ENCODE results near the gene ZNF652.

Gene ZNF652

DNA sequence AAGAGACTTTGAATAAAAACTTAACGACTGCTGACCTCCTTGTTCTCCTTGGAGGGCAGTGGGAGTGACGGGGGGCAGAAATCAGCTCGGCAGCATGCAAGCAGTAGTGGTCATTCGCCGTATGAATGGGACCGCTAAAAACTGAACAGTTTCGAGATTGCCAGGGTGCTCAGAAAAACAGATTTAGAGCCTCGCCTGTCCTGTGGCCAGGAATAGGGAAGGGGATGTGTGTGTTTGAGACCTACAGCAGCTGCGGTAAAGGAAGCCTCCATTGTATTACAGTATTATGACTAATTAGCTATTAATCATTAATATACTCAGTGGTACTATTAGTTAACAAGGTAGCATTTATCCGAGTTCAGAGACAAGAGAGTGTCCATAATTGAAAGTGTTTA, 670 bp upstream of the ZNF652 start:
- peak overlapping the region; percentile 69 for H3K27ac ChIP-seq
- H3K4me1 ChIP-seq, result peaks cover 17% of the 10 kb centered on the region
- H3K4me2 ChIP-seq (ENCODE audit: low read length), result peak overlapping the region; percentile 98
- H3K27me3 ChIP-seq (ENCODE audit: control insufficient read depth, insufficient read depth, low read length), result no peaks in the 10 kb centered on the region
- H2AFZ ChIP-seq, result peak overlapping the region; percentile 70
- no peak overlapping the region for H3K9ac ChIP-seq
- H3K79me2 ChIP-seq, result peaks cover 36% of the 10 kb centered on the region
- TF ChIP-seq, protein P1, sequence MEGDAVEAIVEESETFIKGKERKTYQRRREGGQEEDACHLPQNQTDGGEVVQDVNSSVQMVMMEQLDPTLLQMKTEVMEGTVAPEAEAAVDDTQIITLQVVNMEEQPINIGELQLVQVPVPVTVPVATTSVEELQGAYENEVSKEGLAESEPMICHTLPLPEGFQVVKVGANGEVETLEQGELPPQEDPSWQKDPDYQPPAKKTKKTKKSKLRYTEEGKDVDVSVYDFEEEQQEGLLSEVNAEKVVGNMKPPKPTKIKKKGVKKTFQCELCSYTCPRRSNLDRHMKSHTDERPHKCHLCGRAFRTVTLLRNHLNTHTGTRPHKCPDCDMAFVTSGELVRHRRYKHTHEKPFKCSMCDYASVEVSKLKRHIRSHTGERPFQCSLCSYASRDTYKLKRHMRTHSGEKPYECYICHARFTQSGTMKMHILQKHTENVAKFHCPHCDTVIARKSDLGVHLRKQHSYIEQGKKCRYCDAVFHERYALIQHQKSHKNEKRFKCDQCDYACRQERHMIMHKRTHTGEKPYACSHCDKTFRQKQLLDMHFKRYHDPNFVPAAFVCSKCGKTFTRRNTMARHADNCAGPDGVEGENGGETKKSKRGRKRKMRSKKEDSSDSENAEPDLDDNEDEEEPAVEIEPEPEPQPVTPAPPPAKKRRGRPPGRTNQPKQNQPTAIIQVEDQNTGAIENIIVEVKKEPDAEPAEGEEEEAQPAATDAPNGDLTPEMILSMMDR (IDR thresholded peaks at IDR 0.05), result no peak
- peak overlapping the region; percentile 73 for H3K4me3 ChIP-seq (ENCODE audit: low read depth, low read length)
- no peaks in the 10 kb centered on the region for H3K36me3 ChIP-seq (ENCODE audit: control insufficient read depth, insufficient read depth, low read length)
- H3K9me3 ChIP-seq (ENCODE audit: control insufficient read depth, low read length), result no peaks in the 10 kb centered on the region

DNA sequence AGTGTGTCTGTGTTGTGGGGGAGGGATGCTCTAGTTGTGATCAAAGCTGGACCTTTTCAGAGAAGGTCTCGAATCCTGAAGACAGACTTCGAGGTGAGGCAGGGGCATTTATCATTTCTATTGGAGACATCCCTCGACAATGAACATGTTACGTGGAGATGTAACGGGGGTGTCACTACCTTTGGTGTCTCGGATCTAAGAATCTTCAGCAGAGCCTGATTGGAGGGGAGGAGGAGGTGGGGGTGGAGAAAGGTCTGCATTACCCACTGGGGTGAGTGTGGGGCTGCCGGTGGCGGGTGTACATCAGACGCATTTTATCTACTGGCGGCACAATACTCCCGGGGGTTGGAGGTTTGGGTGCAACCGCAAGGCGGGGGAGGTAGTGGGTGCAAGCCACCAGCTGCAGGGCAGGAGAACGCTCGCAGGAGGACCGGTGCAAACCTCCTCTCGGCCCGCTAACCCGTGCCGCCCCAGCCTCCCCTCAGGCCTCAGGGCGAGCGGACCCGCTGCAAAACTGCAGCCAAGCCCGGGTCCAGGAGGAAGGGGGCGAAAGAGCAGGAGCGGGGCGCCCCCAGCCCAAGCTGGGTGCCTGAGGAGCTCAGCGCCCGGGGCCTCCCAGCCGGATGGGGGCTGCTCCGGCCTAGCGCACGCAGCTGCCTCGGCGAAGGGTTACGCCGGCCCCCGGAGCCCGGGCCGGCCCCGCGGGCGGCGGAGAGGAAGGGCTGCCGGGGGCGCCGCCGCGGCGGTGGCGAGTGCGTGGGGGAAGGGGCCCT, 735 bp downstream of the ZNF652 start:
- Histone ChIP-seq H3K79me2 (peaks cover 42% of the 10 kb centered on the region), H3K36me3 (ENCODE audit: control insufficient read depth, insufficient read depth, low read length) (no peaks in the 10 kb centered on the region), H3K9me3 (ENCODE audit: control insufficient read depth, low read length) (no peaks in the 10 kb centered on the region), H3K4me1 (peaks cover 17% of the 10 kb centered on the region), H3K9ac (peak overlapping the region; percentile 41), H2AFZ (peak overlapping the region; percentile 77), H3K4me3 (ENCODE audit: low read depth, low read length) (peak overlapping the region; percentile 79), H3K27ac (peak overlapping the region; percentile 52), H3K27me3 (ENCODE audit: control insufficient read depth, insufficient read depth, low read length) (no peaks in the 10 kb centered on the region), H3K4me2 (ENCODE audit: low read length) (peak overlapping the region; percentile 82)
- TF ChIP-seq, protein P1 (IDR thresholded peaks at IDR 0.05), result no peak

DNA sequence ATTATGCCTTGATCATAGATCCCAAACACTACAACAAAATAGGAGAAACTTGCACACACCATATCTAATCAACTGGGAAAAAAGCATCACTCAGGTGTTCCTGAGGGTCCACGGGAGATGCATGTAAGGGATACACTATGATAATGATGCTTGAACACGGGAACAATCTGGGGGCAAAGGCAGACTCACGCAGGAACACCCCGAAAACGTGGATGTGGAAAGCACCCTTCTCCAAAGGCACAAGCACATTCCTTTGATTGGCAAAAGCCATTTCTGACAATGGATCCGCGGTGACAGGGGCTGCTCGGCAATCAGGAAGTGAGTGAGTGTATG, 1.3 kb downstream of the ZNF652 start:
- H3K9ac ChIP-seq, result no peak overlapping the region

DNA sequence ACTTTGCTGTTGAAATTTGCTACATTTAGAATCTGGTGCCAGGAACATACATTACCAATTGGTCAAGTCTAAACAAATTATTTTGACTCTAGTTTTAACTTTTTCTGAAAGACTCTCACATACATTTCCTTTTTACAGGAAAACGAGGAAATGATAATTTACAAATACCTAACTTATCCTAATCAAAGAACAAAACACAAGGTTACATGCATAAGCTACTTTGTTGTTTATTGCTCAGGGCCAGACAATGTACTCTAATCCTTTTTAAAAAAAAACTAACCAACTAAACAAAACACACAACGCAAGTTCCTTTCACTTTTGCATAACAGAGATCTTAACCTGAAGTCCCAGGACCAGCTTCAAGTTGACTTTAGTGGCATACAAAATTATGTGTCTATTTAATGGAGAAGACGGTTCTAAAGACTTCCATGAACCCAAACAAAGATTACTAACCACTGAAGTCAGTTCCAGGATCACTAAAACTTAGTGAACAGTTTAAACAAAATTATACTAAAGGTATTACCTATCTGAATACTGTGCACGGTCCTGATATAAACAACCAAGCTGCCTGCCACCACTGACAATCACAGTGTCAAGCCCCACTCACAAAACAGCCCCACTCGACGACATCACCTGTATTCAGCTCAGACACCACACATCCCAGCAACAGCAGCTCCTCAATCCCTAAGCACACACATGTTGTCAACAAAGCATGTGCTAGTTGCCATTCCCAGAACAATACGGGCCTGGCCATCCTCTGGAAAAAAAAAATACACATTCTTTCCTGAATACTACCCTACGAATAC, 1.9 kb downstream of the ZNF652 start:
- TF ChIP-seq, protein P1 (IDR thresholded peaks at IDR 0.05), result no peak
- Histone ChIP-seq H3K27ac (no peak overlapping the region), H3K9me3 (ENCODE audit: control insufficient read depth, low read length) (no peaks in the 10 kb centered on the region), H3K4me3 (ENCODE audit: low read depth, low read length) (peak overlapping the region; percentile 79), H3K4me2 (ENCODE audit: low read length) (peak overlapping the region; percentile 82), H3K79me2 (peaks cover 52% of the 10 kb centered on the region), H3K9ac (no peak overlapping the region), H3K4me1 (peaks cover 17% of the 10 kb centered on the region), H3K36me3 (ENCODE audit: control insufficient read depth, insufficient read depth, low read length) (no peaks in the 10 kb centered on the region), H2AFZ (no peak overlapping the region), H3K27me3 (ENCODE audit: control insufficient read depth, insufficient read depth, low read length) (no peaks in the 10 kb centered on the region)

More for the DNA sequence above, 1.3 kb downstream of the ZNF652 start:
- Histone ChIP-seq H3K27ac (no peak overlapping the region), H3K4me1 (peaks cover 17% of the 10 kb centered on the region), H3K9me3 (ENCODE audit: control insufficient read depth, low read length) (no peaks in the 10 kb centered on the region), H3K4me3 (ENCODE audit: low read depth, low read length) (peak overlapping the region; percentile 79), H3K27me3 (ENCODE audit: control insufficient read depth, insufficient read depth, low read length) (no peaks in the 10 kb centered on the region), H3K36me3 (ENCODE audit: control insufficient read depth, insufficient read depth, low read length) (no peaks in the 10 kb centered on the region), H3K79me2 (peaks cover 46% of the 10 kb centered on the region), H3K4me2 (ENCODE audit: low read length) (peak overlapping the region; percentile 82), H2AFZ (peak overlapping the region; percentile 77)
- TF ChIP-seq, protein P1 (IDR thresholded peaks at IDR 0.05), result no peak
